PC-3 (cell line): Measurements from ENCODE around the gene ST14. TPM values are rescaled to one million over a fixed set of nuclear protein-coding genes. Genes with fewer than 3 reads are reported as not detected.

Experiments used
- ATAC-seq: fragments of 200-7000 bp; cut with Tn5 transposase; 2 replicates; pipeline ENCODE4 v1.9.1; 2020; ENCODE audit warnings: mild to moderate bottlenecking, moderate library complexity
- BruUV-seq: library from RNA; stranded (reverse); fragments of 400-500 nt; replicated peaks from 2 replicates; lab custom pipeline; 2021; lab: Mats Ljungman, UMichigan
- CTCF ChIA-PET: fragments of 300-600 bp; sonication (Branson Sonifier 250); formaldehyde crosslinking; loops from one replicate; lab custom pipeline; 2022; ENCODE audit warnings: antibody characterized with exemption; lab: Charles Lee
- POLR2A ChIA-PET: fragments of 300-600 bp; sonication (Branson Sonifier 250); formaldehyde crosslinking; loops from one replicate; lab custom pipeline; 2022; ENCODE audit warnings: antibody characterized with exemption; ENCODE audit not compliant: unreplicated experiment; lab: Charles Lee
- DNase-seq: peaks from one replicate; pipeline ENCODE4 v3.0.0-alpha.2; 2015
- H2AFZ ChIP-seq: fragments of 300-600 bp; sonication (generic); 2 replicates; pipeline ENCODE4 v1.6.0; 2016; ENCODE audit warnings: antibody characterized with exemption, low read length
- H3F3A ChIP-seq: fragments of 300-600 bp; sonication (generic); one replicate; pipeline ENCODE4 v1.6.0; 2017; ENCODE audit warnings: antibody characterized with exemption, low read length, control low read depth, mild to moderate bottlenecking; ENCODE audit not compliant: unreplicated experiment
- H3K27ac ChIP-seq: fragments of 300-600 bp; sonication (generic); 2 replicates; pipeline ENCODE4 v1.5.1; 2016; ENCODE audit warnings: mild to moderate bottlenecking, low read length
- H3K27me3 ChIP-seq: fragments of 300-600 bp; sonication (generic); 2 replicates; pipeline ENCODE4 v1.6.1; 2016; ENCODE audit warnings: low read length, mixed read lengths
- H3K36me3 ChIP-seq: fragments of 300-600 bp; sonication (generic); 2 replicates; pipeline ENCODE4 v1.6.1; 2016; ENCODE audit warnings: low read depth, mixed run types, low read length, mixed read lengths
- H3K4me1 ChIP-seq: fragments of 300-600 bp; sonication (generic); 2 replicates; pipeline ENCODE4 v1.5.1; 2016; ENCODE audit warnings: low read length; ENCODE audit not compliant: insufficient read depth
- H3K4me2 ChIP-seq: fragments of 300-600 bp; sonication (generic); 2 replicates; pipeline ENCODE4 v1.6.0; 2016; ENCODE audit warnings: low read length
- H3K4me3 ChIP-seq: fragments of 300-600 bp; sonication (generic); 2 replicates; pipeline ENCODE4 v1.5.1; 2016; ENCODE audit warnings: mild to moderate bottlenecking, low read length, mixed read lengths
- H3K79me2 ChIP-seq: fragments of 300-600 bp; sonication (generic); 2 replicates; pipeline ENCODE4 v1.6.1; 2017; ENCODE audit warnings: low read length, mixed read lengths
- H3K9ac ChIP-seq: fragments of 300-600 bp; sonication (generic); 2 replicates; pipeline ENCODE4 v1.6.0; 2016; ENCODE audit warnings: mild to moderate bottlenecking, low read length
- H3K9me2 ChIP-seq: fragments of 300-600 bp; sonication (generic); replicated peaks from 2 replicates; pipeline ENCODE4 v1.6.1; 2016; ENCODE audit warnings: mixed run types, low read length, mixed read lengths
- H3K9me3 ChIP-seq: fragments of 300-600 bp; sonication (generic); 2 replicates; pipeline ENCODE4 v1.6.1; 2016; ENCODE audit warnings: low read length, mixed read lengths
- H4K20me1 ChIP-seq: fragments of 300-600 bp; sonication (generic); 2 replicates; pipeline ENCODE4 v1.6.1; 2016; ENCODE audit warnings: low read length, mixed read lengths
- EZH2 ChIP-seq: fragments of 300-600 bp; sonication (generic); IDR thresholded peaks from one replicate; pipeline ENCODE4 v1.6.1; 2017; ENCODE audit warnings: antibody characterized with exemption, mild to moderate bottlenecking, low read length; ENCODE audit not compliant: unreplicated experiment
- EZH2phosphoT487 ChIP-seq: fragments of 300-600 bp; sonication (generic); IDR thresholded peaks from 2 replicates; pipeline ENCODE4 v1.6.1; 2018; ENCODE audit warnings: mild to moderate bottlenecking, antibody characterized with exemption, low read length, borderline replicate concordance
- intact Hi-C: fragments of 100-400 bp; cut with micrococcal nuclease; formaldehyde crosslinking; loops from 2 replicates; pipeline ENCODE4 v1.9.0; 2023
- total RNA-seq: library from RNA; depleted of rRNA; stranded (reverse); fragments of >200 nt; gene quantifications from 2 replicates; pipeline ENCODE4 v1.2.3, GENCODE V29; 2014
- TF ChIP-seq, protein P1 (sequence below): fragments of 300-600 bp; sonication (generic); conservative IDR thresholded peaks from 2 replicates; pipeline ENCODE4 v1.5.1; 2017; ENCODE audit warnings: antibody characterized with exemption, low read depth, mild to moderate bottlenecking, low read length

The ST14 gene
- total RNA-seq, 1 experiment from 2014 or later, result 231 TPM

DNA sequence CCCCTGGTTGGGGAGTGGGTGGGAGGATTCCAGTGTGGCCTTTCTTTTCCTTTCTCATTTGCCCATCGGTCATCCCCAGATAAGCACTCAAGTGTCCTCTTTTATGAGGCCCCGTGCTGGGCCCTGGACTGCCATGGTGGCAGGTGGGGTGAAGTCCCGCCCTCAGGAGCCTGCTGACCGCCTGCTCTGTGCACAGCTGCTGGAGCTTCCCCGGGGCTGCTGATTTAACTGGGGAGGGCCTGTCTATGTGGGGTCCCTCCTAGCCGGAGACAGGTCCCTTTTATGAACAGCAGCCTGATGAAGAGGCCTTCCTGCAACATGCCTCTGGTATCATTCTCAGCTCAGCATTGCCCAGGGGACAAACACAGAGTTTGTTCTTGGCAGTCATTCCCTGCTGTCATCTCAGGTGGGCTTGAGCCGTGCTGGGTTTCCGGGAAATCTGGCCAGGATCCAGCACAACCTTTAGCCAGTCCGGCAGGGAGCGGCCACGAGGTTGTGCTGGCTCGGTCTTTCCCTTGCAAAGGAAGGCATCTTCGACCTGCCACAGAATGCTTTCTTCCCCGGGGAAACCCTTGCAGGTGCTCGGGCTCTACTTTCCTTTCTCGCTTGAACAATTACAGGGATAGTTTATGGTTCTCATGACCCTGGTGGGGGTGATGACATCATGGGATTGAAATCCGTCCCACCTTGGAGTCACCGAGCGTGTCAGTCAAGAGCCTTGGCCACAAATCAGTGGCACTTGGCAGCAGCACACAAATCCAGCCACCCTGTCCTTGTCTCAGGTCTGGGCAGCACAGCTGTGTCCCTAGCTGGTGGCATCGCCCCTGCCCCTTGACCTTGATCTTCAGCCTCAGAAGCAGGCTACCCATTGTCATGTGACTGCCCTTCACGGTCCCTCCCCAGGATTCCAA, 20.1 kb downstream of the ST14 start:
- Histone ChIP-seq H3K9me2 (no peaks in the 10 kb centered on the region), H2AFZ (no peak overlapping the region), H3K79me2 (peaks cover 97% of the 10 kb centered on the region), H3K4me3 (no peak overlapping the region), H4K20me1 (peaks cover 34% of the 10 kb centered on the region), H3K9ac (no peak overlapping the region), H3K27ac (no peak overlapping the region), H3K36me3 (peaks cover 11% of the 10 kb centered on the region), H3K27me3 (no peaks in the 10 kb centered on the region), H3F3A (no peaks in the 10 kb centered on the region), H3K4me1 (peaks cover 25% of the 10 kb centered on the region), H3K9me3 (no peaks in the 10 kb centered on the region), H3K4me2 (no peak overlapping the region)
- POLR2A ChIA-PET, result no interaction called here
- intact Hi-C loops, result no loop called here
- ATAC-seq (no peak), DNase-seq (no peak)
- CTCF ChIA-PET, result no interaction called here
- TF ChIP-seq EZH2, result no peak
- TF ChIP-seq, protein P1, sequence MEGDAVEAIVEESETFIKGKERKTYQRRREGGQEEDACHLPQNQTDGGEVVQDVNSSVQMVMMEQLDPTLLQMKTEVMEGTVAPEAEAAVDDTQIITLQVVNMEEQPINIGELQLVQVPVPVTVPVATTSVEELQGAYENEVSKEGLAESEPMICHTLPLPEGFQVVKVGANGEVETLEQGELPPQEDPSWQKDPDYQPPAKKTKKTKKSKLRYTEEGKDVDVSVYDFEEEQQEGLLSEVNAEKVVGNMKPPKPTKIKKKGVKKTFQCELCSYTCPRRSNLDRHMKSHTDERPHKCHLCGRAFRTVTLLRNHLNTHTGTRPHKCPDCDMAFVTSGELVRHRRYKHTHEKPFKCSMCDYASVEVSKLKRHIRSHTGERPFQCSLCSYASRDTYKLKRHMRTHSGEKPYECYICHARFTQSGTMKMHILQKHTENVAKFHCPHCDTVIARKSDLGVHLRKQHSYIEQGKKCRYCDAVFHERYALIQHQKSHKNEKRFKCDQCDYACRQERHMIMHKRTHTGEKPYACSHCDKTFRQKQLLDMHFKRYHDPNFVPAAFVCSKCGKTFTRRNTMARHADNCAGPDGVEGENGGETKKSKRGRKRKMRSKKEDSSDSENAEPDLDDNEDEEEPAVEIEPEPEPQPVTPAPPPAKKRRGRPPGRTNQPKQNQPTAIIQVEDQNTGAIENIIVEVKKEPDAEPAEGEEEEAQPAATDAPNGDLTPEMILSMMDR, result no peak
- BruUV-seq, result no TSS peak

DNA sequence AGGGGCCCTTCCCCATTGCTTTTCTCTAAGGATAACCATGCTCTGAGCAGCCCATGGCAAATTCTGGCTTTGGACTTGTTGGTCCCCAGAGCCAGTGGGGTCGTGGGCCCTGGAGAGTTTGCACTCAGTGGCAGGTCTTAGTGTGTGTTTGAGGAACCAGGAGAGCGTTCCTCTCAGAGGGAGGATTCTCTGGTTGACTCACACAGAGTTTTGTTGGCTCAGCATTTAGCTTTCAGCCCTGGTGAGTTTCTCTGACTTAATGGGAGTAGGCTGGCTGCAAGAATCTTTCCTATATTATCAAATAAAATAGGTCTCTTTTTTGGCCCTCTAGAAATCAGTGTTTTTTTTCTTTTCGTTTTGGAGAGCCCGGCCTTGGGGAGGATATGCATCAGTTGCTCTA, 20.9 kb downstream of the ST14 start:
- no peaks in the 10 kb centered on the region for H3K9me2 ChIP-seq
- no peaks in the 10 kb centered on the region for H3K9me3 ChIP-seq
- peaks cover 34% of the 10 kb centered on the region for H4K20me1 ChIP-seq
- POLR2A ChIA-PET, result no interaction called here
- DNase-seq, result peak; percentile 54
- no peak overlapping the region for H3K4me2 ChIP-seq
- ATAC-seq, result peak; percentile 56; the same call in 1 of the 2 replicates
- peaks cover 25% of the 10 kb centered on the region for H3K4me1 ChIP-seq
- peaks cover 98% of the 10 kb centered on the region for H3K79me2 ChIP-seq
- intact Hi-C loops, result no loop called here
- H3K4me3 ChIP-seq, result no peak overlapping the region
- TF ChIP-seq EZH2phosphoT487, result no peak
- no peak for TF ChIP-seq EZH2
- TF ChIP-seq, protein P1, result no peak
- BruUV-seq, result no TSS peak
- no peaks in the 10 kb centered on the region for H3F3A ChIP-seq
- no peaks in the 10 kb centered on the region for H3K27me3 ChIP-seq
- no peak overlapping the region for H3K9ac ChIP-seq
- CTCF ChIA-PET, result no interaction called here
- H3K36me3 ChIP-seq, result peaks cover 8% of the 10 kb centered on the region
- no peak overlapping the region for H2AFZ ChIP-seq
- H3K27ac ChIP-seq, result no peak overlapping the region

DNA sequence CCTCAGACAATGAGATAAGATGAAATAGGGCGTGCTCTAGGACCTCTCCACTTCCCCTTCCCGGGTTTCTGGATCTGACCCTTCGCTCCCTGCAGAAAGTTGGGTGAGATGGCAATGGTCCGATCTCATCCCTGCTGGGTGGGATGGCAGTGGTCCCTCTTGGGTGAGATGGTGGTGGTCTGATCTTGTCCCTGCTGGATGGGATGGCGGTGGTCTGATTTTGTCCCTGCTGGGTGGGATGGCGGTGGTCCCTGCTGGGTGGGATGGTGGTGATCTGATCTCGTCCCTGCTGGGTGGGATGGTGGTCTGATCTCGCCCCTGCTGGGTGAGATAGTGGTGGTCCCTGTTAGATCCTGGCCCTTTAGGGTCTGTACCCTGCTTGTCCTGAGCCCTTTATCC, 21.3 kb downstream of the ST14 start:
- ChIA-PET CTCF (no interaction called here), POLR2A (no interaction called here)
- no TSS peak for BruUV-seq
- no peak overlapping the region for H3K27ac ChIP-seq
- TF ChIP-seq, protein P1, result no peak
- TF ChIP-seq EZH2phosphoT487 (no peak), EZH2 (no peak)
- H3K36me3 ChIP-seq, result peaks cover 8% of the 10 kb centered on the region
- DNase-seq, result no peak
- no peak overlapping the region for H3K9ac ChIP-seq
- intact Hi-C loops, result no loop called here
- peaks cover 32% of the 10 kb centered on the region for H4K20me1 ChIP-seq
- peaks cover 25% of the 10 kb centered on the region for H3K4me1 ChIP-seq
- H3K4me2 ChIP-seq, result peak overlapping the region; percentile 52; the same call in 1 of the 2 replicates
- no peaks in the 10 kb centered on the region for H3K9me3 ChIP-seq
- no peak overlapping the region for H3K4me3 ChIP-seq
- no peaks in the 10 kb centered on the region for H3K9me2 ChIP-seq
- H3K79me2 ChIP-seq, result peaks cover 99% of the 10 kb centered on the region
- H2AFZ ChIP-seq, result no peak overlapping the region
- no peaks in the 10 kb centered on the region for H3F3A ChIP-seq
- ATAC-seq, result no peak
- H3K27me3 ChIP-seq, result no peaks in the 10 kb centered on the region
